Left renal cortex interstitium (tissue), 4 donors: Measurements from ENCODE around the gene ATF6B. TPM values are rescaled to one million over a fixed set of nuclear protein-coding genes. Genes with fewer than 3 reads are reported as not detected.
"Not testable (repeated sequence)": the region's sequence is repeated elsewhere in the genome, so short reads cannot be mapped to it uniquely, and the experiment has no call there.

Source experiments
- DNase-seq, 4 donors: peaks; one replicate each; pipeline ENCODE4 v3.0.0-alpha.2; 2013; ENCODE audit warnings: low read depth in 4 of 4, low spot score in 2 of 4, missing footprints in 1 of 4
- polyA plus RNA-seq, 4 donors: library from polyadenylated mRNA; unstranded; fragments of 120-200 nt; gene quantifications; one replicate each; pipeline ENCODE4 v1.2.1, GENCODE V29; 2013; ENCODE audit not compliant: insufficient read length in 4 of 4

Gene ATF6B
- polyA plus RNA-seq, 4 donors: 88.4 to 123 (median 95.4) TPM

DNA sequence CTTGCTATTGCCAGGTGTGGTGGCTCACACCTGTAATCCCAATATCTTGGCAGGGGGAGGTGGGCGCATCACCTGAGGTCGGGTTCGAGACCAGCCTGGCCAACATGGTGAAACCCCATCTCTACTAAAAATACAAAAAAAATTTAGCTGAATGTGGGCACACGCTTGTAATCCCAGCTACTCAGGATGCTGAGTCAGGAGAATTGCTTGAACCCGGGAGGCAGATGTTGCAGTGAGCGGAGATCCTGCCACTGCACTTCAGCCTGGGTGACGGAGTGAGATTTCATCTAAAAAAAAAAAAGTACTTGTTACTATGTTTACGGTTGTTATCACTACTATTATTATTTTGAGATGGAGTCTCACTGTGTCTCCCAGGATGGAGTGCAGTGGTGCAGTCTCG, 28.8 kb upstream of the ATF6B start:
- DNase-seq: no peak

DNA sequence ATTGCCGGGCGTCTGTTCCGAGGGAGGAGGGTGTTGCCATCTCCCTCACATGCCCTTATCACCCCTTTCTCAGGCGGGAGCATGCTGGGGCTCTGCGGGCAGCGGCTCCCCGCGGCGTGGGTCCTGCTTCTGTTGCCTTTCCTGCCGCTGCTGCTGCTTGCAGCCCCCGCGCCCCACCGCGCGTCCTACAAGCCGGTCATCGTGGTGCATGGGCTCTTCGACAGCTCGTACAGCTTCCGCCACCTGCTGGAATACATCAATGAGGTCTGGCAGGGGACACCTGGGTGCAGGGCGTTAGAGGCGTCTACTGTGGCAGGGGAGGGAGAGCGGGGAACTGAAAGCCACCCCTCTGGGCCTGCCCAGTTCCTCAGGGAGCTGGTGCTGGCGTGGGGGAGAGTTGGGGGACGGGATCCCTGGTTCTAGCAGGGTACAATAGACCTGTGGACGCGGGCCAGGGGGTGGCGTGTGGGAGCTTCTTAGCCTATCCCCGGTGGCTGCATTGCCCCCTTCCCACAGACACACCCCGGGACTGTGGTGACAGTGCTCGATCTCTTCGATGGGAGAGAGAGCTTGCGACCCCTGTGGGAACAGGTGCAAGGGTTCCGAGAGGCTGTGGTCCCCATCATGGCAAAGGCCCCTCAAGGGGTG, 26.6 kb upstream of the ATF6B start:
- no peak for DNase-seq

DNA sequence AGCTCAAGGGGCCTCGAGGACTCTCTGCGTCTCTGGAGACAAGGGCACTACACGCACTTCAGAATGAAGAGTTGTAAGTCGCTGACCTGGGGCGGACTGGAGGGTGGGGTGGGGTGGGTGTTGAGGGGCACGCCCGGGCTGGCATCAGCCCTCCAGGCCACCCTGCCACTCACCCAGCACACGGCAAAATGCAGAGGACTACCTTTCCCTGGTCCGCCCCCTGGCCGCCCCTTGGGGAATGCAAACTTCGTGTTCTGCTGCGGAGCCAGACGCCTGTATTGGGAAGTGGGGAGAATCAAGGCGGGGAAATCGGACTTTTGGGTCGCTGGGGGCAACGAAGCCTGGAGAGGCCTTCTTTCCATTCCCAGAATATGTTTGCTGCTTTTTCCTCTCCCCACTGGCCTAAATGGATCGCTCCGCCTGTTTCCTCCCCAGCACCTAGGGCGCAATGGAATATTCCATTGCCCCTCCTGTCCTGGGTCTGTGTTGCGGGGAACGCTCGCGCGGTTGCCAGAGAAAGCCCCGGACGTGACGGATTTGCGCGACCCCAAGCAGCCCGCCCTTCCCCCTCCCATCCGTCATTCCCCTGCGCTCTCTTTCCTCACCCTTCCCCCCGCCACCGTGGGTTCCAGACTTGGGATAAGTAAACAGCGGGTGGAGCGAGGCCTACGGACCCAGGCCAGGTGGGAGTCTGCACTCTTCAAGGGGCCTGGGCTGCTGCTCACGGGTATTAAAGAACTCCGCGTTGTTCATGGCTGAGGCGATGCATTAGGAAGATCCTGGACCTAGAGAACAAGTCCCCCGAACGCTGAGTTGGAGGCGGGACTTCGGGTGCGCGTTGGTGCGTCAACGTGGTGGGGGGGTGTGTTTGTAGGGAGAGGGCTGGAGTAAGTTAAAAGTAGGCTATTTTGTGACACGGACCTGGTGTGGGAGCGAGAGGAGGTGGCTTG, 25.8 kb upstream of the ATF6B start, which contains the start of gene PPT2:
TSS of gene PPT2 (plus strand) at position 578 of the 950 bp plus-strand sequence. CDS start 454 bp downstream, outside the sequence.
- DNase-seq: peak; percentile 89 to 92 (median 91)

DNA sequence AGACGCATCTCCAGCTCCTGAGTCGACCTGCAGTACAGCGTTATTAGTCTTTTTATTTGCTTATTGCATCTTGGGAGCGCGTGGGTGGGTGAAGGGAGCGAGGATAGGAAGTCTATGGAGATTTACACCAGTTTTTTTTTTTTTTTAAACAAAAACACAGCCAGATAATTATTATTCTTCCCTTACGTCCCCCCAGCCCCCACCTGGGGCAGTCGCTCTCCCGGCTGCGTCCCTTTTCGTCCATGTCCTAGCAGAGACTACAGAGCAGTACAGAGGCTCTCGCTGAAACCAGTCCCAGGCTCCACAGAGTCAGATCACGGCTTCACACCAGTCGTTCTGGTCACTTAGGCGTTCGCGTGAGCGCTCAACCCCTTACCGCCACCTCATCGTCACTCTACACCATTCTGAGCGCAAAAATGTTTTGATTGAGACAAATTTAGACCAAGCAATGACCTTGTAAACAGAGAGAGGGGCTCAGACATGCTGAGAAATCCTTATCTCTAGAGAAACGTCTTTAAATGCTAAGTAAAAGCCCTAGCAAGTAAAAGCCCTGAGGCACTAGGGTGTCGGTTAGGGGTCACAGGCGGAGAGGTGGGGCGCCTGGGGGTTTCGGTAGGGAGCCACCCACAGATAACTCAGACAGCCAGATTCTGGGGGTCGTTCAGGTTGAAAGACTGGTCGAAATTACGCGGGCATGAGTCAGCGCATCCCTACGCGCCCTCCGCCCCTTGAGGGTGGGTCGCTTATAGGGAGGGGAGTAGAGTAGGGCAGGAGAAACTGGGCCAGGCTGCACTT, 24.9 kb upstream of the ATF6B start:
- DNase-seq: no peak

DNA sequence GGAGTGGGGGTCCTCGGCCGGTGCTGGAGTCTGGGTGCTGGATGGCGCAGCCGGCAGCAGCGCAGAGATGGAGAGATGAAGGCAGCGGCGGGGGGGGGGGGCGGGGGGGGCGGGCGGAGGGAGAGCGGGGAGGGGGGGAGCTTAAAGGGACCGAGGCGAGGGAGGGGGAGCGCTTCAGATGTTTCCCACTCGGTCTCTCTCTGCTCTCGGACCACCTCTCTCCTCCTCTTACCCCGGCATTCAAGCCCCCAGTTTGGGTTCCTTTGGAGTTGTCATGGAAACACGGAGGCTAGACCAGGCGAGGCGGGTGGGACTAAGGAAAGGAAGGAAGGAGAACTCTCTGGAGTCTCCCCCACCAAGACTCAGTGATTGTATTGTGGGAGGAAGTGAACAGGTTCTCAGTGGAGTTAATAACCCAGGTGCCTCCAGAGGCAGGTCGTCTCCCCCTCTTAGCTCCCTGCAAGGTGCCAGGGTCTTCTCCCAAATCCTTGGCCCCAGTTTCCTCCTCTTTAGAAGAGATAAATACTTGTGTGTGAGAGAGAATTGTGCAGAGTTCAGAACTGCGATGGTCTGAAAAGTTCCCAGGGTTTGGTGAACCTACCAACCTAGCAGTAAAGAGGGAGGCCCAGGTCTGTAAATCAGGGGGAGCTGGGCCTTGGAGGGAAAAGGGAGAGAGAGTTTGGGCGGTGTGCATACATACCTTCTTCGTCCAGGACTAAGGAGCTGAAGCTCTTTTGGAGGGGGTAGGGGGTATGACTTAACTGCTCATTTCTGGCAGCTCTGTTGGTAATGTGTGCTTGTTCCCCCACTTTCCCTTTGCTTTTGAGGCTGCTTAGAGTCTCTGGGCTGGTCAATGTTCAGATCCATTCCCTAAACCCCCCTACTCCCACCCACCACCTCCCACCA, 24.1 kb upstream of the ATF6B start, which contains the start of gene PRRT1:
TSS of gene PRRT1 (minus strand) at position 77 of the 906 bp plus-strand sequence. CDS start 112 bp downstream, outside the sequence.
- DNase-seq: no peak

DNA sequence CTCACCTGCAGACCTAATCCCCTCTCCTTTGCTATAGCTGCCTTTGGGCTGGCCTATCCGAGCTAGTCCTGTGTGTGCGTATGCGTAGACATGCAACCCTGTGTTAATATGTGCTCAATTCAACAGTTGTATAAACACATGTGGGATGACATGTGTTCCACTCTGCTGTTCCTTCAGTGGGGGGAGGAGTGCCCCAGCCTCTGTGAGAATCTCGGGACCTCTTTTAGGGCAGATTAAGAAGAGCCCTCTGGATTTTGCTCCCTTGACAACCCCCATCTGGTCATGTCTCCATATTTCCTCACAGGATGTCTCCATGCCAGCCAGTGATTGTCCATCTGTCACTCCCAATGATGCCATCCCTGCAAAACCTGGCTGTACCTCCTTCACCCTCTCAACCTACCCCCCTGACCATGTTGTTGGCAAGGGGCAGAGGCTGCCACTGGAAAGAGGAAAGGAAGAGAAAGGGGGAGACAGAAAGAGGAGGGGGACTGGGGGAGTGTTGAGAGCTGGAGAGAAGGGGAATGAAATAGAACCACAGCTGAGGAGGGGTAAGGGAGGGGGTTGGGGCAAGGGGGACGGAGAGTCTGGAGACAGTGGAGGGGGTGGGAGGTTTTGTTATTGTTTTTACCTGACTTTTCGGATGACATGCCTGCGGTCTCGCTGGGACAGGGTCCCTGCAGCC, 23.3 kb upstream of the ATF6B start:
- no peak for DNase-seq

DNA sequence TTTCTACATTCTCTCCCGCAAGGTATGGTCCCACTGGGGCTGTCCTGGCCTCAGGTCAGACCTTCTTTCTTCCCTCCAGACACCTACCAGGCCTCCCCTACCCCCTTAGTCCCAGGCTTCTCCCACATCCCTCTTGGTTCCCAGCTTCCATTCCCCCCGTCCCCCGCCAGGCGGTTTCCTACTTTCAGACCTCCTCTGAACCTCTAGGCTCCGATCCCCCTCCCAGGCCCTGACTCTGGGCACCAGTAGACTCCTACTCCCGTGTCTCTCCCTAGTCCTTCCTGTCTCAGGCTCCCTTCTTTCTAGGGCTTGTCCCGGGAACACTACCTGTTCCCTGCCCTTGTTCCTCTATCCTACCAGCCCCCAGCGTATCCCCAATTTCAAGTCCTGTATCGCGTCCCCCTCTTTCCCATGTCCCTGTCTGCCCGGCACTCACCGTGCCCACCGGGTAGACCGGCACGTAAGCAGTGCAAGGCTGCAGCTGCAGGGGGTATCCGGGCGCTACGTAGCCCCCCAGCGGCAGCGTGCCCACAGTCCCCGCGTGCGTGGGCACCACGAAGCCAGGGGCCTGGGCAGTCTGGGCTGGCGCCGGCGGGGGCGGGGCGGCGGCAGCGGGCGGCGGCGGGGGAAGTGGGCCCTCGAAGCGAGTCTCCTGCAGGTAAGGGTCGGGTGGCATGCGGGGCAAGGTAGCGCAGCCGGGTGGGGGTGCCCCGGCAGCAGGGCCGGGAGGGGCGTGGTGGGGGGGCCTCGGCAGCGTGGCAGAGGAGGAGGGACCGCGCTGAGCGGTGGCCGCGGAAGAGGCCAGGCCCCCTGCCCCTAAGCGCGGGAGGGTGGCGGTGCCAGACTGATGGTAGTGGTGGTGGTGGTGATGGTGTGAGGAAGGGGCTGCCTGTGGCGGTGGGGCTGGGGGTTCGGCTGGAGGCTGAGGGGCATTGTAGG, 22.2 kb upstream of the ATF6B start:
- DNase-seq: no peak

DNA sequence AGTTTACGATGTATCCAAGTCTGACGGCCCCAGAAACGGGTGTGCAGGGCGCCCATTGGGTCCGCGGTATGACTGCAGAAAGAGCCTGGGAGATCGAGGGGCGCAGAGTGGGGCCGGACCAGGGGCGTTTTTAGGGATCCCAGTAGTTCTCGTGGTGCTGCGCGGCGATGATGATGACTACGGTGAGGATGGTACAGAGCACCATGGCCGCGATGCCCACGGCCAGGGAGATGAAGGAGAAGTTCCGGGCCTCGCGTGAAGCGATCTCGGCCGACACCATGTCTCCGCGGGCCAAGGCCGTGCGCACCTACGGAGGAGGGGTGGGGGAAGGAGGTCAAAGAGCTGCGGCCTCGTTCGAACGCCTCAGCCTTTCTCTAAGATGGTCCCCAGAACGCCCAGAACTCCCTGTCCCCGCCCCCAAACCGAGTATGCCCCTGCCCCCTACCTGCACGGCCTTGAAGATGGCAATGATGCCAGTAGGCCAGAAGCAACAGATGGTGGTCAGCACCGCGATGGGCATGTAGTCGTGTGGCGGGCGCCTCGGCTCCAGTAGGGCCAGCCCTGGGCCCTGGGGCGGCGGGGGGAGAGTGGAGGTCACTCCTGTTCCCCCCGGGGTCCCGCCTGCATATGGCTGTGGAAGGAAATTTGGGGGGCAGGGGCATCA, 21.2 kb upstream of the ATF6B start:
- DNase-seq: no peak

DNA sequence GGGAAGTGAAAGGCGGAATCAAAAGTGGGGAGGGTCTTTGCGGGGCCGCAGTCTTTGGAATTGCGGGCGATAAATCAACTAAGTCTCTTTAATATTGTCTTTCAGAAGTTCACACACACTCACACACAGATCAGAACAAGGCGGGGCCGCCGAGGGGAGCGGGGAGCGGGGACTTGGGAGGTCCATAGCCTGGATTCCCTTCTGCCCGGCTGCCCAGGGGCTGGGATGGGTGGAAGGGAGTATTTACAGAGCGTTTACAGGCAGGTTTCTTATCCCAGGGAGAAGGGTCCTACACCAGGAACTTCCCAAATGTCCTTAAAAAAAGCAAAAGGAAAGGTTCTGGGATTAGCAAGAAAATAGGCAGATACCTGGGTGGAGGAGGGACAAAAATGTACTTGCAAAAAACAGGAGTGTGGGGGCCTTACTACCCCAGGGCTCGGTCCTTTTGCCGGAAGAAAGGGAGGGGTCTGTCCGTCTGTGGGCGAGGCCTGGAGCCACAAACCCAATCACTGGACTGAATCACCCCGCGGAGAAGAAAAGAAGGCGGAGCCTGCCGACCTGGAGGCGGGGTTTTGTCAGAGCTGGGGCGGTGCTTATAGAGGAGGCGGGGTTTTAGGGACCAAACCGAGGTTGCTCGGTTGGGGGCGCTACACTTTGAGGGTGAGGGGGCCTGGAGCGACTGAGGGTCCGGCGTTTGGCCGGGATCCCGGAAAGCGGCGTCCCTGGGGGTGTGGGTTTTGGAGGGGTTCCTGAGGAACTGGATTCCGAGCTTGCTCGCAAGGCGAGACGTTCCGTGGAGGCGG, 20.4 kb upstream of the ATF6B start:
- DNase-seq: peak in 1 of 4 donors; percentile 65

DNA sequence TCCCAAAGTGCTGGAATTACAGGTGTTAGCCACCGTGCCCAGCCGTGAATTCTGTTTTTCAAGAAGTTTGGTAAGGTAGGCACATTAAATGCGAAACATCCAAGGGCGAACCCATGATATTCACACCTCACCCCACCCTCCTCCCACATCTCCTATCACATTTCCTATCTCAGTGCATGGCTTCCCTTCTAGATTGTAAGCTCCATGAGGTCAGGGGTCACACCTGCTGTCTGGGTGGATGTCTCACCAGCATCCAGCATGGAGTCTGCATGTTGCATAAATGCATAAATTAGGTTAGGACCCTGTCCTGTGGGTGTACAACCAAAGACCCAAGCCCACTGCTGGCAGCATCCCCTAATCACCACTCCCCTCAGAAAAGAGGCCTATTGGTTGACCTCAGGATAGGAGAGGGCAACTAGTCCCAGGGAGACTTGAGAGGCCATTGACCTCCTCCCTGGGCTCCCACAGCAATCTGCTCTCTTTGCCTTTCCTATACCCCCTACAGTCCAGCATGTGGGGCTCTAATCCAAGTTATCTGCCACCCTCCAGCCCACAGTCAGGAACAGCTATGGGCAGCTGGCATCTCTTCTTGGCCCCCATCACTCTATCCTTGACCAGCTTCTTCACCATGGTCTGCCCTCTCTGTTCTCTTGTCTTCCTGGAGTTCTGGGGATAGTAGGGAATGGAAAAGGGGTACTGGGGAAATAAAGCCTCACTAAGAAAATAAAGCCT, 19.5 kb upstream of the ATF6B start:
- no peak for DNase-seq

DNA sequence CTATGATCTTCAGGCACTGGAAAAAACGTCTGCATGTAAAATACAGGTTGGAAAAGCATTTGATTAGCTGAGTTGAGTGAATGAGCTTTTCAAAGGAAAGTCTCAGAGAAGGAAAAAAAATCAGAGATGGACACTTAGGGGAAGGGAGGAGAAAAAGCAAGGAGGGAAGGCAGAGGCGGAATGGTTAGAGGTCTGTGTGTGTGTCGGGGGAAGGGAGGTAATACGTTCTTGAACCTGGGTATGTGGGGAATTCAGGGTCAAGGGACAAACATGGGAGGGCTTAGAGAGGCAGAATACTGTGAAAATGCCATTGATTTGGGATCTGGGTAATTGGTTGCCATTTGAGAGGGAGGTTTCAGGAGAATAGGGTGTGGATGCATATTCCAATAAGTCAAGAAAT, 18.6 kb upstream of the ATF6B start:
- no peak for DNase-seq

DNA sequence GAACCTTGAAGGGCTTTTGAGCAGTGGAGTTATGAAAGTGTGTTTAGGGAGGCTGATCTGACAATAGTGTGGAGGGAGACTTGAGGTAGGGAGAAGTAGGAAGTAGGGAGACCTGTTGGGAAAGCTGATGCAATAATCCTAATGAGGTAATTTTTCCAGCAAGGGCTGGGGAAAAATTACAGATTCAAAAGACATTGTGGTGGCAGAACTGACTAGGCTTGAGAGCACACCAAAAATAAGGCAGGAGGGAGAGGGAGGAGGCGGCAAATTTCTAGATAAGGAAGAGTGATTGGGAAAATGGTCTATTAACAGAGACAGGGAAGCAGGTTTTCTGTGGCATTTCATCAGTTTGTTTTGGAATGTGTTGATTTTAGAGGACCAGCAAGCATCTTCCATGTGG, 18.2 kb upstream of the ATF6B start:
- DNase-seq: no peak

DNA sequence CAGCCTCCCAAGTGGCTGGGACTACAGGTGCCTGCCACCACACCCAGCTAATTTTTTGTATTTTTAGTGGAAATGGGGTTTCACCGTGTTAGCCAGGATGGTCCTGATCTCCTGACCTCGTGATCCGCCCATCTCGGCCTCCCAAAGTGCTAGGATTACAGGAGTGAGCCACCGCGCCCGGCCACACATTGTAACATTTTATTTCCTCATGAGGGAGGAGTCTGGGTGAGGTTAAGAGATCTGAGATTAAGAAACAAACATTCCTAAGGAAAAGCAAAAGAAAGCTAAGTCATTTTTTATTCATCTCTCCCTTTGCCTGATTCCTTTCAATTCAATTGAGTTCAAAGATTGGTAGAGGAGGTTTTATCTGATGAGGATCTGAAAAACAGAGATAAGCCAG, 16.2 kb upstream of the ATF6B start:
- not testable (repeated sequence) for DNase-seq

DNA sequence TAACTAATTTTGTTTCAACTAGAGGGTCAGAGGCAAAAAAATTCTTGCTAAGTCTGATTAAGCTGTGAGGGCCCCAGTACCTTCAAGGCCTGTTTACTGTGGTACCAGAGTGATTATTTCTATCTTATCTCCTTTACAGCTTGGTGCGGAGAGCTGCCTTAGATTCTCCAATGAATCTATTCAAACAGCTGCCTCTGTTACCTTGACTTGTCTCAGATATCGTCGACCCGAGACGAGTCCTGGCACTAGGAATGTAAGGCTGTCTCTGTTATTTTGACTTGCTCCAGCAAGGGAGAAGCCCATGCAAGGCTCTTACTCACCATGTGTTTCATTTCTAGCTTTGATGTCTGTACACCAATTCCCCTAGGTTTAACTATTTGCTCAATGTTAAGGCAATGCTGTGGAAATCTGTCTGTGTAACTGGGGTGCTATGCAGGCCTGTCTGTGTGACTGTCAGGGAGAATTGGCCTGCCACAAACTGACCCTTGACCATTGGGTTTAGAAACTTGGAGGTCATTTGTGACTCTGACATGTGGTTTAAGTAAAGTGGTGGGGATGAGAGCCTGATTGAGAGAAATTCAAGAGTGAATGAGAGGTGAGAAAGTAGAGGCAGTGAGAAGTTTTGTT, 12.5 kb upstream of the ATF6B start:
- no peak for DNase-seq

DNA sequence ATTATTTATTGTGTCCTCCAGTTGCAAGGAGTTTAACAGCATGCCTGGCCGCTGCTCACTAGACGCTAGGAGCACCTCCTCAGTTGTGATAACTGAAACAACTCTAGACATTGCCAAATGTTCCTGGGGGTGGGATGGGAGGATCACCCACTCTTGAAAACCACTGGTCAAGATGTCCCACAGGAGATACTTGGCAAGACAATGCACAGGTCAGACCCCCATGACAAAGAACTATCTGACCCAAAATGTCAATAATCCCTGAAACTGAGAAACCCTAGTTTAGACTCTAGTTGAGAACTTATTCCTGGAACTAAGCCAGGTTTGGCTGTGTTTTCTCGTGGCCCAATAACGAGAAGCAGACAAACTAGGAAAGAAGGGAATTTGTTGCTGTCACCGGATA, 11.5 kb upstream of the ATF6B start:
- DNase-seq: no peak

DNA sequence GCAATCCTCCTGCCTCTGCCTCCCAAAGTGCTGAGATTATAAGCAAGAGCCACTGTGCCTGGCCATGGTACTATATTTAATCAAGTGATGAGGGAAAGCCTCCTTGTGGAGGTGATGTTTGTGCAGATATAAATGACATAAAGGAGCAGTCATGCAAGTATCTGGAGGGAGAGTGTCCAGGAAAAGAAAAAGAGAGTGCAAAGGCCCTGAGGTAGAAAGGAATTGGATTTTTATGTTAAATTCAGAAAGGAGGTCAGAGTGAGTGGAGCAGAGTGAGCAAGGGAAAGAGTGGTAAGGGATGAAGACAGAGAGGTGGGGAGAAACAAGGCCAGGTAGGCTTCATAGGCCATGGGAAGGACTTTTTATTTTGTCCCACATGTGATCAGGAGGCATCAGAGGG, 9.4 kb upstream of the ATF6B start:
- DNase-seq: no peak
